HK-2 (cell line): ENCODE measurements around the gene TTC19.
A peak's percentile ranks its signal among the peaks of the same experiment; 100 is the strongest.

ENCODE experiments used
- DNase-seq: peaks from one replicate; pipeline ENCODE4 v3.0.0-alpha.2; 2018; ENCODE audit not compliant: unreplicated experiment

TTC19 gene, protein sequence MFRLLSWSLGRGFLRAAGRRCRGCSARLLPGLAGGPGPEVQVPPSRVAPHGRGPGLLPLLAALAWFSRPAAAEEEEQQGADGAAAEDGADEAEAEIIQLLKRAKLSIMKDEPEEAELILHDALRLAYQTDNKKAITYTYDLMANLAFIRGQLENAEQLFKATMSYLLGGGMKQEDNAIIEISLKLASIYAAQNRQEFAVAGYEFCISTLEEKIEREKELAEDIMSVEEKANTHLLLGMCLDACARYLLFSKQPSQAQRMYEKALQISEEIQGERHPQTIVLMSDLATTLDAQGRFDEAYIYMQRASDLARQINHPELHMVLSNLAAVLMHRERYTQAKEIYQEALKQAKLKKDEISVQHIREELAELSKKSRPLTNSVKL

DNA sequence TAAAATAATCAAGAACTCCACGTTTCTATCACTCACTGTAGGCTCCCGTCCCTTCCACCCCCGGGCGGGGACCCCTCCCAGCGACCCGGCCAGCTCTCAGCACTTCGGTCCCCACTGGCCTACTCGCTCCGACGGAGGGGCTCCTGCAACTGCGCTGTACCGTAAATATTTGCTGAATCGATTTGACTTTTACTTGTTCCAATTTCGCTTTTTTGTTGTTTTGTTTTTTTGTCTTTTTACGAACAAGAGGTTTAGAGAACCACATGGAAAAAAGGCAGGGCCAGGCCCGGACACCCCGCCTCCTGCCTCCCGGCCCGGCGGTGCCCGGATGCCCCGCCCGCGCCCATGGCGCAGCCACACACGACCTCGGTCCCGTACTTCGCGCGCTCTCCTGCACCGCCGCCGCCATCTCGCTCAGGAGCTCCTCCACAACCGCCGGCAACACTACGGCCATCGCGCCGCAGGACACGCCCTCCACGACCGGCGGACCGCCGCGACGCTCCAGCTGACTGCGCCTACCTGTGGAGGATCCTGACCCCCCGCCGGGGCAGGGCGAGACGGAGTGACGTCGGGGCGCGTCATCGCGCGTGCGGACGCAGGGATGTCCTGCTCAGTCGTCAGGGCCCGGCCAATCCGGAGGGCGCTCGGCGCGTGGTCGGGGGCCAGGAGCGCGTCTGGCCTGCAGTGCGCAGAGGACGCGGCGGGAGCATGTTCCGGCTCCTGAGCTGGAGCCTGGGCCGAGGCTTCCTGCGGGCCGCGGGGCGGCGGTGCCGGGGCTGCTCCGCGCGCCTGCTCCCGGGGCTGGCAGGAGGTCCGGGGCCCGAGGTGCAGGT, at the start of gene TTC19, which contains the start of gene ZSWIM7:
Gene TTC19, plus strand, starts transcription at position 684 of the 833 bp plus-strand sequence. Its CDS starts 25 bp downstream, at position 709.
Gene ZSWIM7, minus strand, starts transcription at position 564 of the 833 bp plus-strand sequence. Its CDS starts 110 bp downstream, at position 454.
- peak; percentile 98 for DNase-seq

DNA sequence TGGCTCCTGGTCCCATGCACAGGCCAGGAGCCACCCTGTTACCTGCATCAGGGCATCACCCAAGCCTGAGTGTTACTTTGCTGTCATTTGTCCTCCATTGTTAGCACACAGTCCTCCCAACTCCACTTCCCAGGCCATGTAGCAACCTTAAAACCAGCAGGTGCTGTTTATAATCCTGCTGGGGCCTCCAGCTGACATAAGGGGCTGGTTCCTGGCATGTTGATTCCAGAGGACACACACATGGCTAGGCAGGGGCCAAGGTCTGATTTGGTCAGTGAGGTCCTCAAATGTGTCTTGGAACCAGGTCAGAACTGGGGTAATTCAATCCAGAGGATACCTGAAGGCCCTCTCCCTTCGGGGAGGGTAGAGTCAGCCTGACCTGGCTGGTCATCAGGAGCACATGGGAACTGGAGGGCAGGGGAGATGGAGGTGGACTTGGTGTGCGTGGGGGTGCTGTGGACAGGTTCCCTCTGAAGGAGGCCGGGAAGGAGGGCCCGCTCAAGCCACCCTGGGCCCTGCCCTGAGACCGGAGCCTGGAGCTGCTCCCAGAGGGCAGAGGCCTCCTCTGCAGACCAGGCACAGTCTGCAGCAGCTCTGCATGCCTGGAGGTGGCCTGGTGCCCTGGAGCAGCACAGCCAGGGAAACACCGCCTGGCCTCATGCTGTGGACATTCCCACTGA, 48.1 kb upstream of the TTC19 start:
- no peak for DNase-seq

DNA sequence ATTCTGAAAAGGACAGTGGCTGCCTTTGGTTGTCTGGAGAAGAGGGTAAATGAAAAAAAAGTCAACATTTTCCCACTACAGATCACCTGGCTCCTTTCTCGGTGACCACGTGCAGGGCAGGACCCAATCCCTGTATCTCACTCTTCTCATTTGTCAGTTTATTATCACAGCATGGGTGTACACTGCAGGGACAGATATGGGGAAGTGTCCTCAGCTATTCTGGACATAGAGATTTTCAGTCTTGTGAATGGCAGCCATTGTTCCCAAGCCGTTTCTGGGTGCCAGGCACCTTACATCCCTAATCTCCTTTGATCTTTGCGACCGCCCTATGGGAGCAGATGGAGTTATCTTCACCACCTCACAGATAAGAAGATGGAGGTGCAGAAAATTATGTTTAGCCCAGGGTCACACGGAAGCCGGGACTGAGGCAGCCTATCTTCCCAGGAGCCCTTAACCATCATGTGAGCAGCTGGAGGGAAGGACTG, 47.5 kb upstream of the TTC19 start:
- no peak for DNase-seq

DNA sequence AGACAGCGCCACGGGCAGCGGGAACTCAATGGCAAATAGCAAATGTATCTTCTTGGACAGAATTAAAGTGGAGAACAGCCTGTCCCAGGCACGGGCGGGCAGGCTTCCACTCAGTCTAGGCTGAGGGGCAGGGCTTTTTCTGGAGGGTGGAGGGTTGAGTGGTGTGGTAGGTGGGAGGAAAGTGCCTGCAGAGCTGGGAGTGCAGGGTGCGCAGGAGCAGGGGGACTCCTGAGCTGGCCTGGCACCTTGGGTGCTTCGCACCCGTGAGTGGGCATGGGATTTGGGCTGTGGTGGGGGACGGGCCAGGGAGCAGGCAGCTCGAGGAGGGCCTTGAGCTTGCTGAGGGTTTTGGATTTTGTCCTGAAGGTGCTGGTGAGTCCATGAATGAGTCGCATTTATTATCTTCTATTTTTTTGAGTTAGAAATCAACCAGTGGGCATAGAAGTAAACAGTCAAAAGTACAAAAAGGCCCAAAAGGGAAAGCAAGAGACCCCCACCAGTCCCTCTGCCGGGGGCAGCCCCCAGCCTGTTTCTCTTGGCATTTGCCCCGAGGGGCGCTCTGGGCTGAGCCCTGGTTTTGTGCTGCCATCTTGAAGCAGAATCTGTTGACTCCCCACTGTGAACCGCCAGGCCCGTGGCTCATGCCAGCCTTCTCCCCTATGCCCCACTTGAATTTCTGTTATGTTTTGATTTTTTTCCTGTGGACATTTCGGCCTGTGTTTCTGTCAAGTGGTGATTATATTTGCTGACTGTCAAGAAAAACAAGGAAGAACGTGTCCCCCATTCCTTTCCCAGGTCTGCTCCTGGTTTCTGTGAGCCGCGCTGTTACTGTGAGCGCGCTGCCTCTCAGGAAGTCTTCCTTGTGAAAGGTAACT, 46.5 kb upstream of the TTC19 start:
- no peak for DNase-seq

DNA sequence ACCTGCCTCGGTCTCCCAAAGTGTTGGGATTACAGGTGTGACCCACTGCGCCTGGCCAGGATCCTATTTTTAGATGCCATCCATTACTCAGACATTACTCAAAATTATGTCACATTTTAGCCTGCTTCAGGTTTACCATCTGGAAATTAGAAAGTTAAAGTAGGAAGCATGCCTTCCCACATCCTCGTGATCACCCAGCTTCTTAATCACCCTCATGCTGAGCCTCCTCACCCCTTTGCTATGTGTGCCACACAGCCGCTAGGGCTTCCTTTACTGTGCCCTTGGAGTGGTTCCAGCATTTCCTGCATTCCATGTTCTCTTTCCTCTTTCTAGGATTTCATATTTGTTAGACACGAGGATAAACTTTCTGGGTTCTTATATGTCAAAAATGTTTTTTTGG, 45.4 kb upstream of the TTC19 start:
- peak; percentile 74 for DNase-seq

DNA sequence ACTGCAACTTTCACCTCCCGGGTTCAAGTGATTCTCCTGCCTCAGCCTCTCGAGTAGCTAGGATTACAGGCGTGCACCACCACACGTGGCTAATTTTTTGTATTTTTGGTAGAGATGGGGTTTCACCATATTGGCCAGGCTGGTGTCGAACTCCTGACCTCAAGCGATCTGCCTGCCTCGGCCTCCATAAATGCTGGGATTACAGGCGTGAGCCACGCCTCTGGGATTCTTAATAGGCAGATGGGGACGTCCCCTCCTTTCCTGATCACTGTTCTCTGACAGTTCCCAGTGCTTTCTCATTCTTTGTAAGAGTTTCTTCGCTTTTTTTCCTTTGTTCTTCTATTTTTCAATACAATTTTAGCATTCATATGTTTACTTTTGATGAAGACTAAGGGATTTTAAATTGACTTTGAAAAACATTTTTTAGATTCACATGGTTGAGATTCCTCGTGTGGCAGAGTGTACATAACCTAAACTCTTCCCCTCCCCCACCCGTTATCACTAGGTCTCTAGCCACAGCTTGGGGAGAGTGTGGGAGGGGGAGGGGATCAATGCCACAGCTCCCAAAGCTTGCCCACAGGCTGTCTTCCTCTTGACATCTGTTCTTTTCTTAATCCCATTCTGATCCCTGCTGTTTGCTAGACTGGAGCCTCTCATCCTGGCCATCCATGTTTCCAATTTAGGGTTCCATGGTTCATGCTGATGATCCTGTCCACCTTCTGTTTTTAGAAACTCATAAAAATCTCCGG, 43.7 kb upstream of the TTC19 start:
- no peak for DNase-seq

DNA sequence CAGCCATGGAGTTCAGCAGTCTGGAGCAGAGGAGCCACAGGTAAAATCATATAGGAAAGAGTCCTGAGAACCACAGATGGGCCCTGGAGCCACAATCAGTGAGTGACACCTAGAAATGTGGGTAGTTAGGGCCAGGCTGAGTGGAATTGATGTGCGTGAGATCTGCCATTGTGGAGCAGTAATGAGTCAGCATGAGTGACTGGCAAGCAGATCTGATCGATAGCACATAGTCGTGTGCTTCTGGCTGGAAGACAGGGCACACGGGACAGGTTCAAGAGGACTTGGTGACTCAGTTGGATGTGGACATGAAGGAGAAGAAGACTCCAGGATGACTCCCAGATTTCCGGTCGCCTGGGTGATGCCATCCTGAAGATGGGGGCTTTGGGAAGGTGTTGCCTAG, 42.4 kb upstream of the TTC19 start:
- no peak for DNase-seq

DNA sequence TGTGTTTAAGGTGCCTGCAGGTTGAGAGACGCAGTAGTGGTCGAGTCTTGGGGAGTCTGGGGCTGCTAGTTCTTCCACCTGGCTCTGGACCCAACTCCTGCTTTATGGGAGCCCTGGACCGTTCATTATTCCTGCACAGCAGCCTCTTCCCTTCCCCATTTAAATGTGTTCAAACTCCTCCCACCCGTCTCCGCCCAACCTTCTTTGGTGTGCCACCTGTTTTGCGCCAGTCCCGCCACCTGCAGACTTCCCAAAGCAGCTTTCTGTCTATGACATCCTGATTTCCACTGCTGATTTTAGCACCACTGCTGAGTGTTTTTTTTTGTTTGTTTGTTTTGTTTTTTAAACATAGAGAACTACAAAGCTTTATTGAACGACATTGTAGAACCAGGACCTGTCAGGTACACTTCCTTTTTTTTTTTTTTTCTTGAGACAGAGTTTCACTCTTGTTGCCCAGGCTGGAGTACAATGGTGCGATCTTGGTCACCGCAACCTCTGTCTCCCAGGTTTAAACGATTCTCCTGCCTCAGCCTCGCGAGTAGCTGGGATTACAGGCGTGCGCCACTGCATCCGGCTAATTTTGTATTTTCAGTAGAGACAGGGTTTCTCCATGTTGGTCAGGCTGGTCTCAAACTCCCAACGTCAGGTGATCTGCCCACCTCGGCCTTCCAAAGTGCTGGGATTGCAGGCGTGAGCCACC, 41.9 kb upstream of the TTC19 start:
- DNase-seq, result no peak

DNA sequence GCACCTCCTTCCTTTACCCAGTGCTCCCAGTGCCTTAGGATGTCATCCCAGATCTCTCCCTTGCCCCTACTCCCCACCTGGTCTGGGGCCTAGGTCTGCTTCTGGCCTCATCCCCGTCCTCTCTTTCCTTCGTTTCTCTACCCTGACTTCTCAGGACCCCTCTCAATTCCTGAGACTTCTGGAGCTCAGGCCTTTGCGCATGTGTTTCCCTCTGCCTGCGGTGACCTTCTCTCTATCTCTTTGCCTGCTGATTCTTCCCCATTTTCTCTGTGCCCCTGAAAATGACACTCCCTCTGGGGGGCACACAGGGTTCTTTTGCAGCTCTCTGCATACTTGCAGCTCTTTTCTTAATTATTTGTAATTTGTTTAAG, 41.2 kb upstream of the TTC19 start:
- DNase-seq, result no peak

DNA sequence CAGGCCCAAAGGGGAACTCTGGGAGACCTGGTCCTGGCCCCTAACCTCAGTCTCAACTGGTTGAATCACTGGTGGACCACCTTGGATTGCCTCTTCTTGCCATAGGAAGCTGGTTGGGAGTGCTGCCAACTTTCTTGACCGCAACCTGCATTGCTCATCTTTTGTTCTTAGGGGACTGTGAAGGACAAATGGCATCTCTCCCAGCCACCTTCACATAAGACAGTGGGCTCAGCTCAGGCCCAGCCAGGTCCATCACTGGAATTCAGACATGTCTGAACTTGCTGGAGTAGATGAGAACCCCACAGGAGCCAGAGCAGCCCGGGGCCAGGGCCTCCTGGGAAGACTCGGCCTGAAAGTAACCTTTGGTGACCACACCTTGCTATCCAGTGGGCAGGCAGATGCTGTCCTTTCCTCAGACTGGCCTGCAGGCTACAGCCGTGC, 35.9 kb upstream of the TTC19 start:
- DNase-seq, result peak; percentile 58

DNA sequence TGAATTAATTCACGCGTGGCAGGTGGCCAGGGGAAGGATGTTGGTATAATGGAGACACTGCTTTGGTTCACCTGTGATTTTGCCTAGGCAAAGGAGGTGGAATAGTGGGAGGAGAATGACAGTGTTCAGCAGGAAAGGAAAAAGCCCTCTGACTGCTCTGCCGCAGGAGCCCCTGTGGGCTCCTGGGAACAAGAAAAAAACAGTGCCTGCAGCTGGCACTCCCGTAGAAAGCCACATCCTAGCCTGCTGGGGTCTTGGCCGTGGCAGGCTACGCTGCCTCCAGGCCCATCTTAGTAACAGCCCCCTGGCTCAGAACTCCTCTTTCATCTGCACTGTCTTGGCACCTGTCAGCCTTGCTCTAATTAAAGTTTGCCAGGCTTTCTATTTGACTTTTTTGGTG, 34.1 kb upstream of the TTC19 start:
- DNase-seq, result no peak

DNA sequence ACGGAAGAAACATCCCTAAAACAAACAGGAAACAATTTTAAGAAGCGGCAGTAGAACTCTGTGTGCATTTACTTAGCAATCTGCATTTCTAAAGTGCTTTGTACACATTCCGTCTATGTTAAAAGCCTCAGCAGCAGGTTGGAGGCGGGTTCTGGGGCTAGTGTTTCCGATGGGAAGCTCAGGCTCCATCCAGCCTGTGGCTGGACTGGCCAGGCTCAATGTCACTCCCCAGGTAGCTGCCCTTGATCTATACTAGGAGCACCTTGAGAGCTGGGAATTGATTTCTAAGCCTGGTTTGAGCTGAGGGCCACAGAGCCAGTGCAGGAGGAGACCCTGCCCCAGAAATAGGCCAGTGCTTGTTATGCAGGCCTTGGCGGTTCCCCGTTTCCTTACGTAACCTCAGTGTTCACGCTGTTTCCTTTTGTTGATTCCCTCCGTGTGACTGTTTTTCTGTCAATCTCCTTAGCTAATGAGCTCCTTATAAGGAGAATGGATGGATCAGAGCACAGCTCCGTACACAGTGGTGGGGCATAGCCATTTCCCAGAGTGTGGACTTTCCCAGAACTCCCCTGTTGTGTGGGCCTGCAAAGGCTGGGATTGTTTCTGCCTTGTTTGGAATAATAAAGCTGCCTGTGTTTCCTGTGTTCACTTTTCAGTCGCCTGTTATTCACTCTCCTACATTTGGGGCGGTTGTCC, 33.3 kb upstream of the TTC19 start:
- no peak for DNase-seq

DNA sequence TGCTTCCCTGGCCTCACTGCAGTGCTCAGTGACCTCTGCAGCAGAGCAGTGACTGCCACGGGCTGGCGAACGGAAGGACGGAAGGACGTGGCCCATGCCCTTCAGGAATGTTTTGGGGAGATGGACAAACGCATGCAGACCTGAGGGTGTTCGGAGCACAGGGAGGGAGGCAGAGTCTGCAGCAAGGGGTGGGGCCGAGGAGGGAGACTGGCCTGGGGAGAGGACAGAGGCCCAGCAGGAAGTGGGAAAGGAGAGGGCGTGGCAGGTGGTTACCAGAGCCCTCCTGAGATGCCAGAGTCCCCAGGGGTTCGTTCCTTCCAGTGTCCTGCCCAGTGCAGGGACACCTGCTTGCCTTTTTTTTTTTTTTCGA, 32.8 kb upstream of the TTC19 start:
- DNase-seq, result no peak

DNA sequence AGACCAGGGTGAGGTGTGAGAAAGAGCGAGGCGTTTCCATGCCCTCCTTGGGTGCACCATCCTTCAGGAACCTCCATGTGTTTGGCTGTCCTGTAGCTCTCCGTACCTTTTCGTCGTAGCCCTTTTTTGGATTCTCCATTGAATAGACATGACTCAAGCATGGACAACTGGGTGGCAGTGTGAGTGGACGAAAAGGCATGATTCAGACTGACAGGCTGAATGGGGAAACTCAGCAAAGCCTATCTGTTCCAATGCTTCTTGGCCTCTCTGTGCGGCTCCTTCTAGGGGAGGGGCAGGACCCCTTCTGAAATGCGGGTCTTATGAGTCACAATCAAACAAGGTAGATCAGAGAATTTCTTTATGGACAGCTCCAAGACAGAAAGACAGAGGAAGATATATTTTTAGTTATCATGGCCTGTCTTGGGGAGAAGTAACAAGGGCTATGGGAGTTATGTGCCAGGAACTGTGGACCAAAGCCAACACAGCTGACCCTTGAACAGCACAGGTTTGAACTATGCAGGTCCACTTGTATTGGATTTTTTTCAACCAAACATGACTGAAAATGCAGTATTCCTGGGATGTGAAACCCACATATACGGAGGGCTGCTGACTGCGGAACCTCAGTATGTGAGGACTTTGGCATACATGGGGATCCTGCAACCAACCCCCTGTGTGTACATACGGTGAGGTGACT, 31.8 kb upstream of the TTC19 start:
- no peak for DNase-seq

DNA sequence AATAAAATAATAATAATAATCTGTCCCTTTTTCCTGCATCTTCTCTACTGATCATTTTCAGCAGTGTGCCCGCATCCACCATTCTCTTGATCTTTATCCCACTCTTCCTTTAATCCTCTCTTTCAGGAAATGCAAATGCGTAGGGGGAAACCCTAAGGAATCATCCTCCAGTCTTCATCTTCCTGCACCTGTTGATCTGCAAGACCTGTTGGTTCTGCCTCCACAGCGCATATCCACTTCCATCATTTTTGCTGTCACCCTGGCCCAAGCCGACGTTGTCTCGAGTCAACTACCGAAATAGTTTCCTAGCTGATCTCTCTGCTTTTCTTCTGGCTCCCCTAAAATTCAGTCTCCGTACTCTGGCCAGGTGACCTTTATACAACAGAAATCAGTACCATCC, 30.2 kb upstream of the TTC19 start:
- no peak for DNase-seq

DNA sequence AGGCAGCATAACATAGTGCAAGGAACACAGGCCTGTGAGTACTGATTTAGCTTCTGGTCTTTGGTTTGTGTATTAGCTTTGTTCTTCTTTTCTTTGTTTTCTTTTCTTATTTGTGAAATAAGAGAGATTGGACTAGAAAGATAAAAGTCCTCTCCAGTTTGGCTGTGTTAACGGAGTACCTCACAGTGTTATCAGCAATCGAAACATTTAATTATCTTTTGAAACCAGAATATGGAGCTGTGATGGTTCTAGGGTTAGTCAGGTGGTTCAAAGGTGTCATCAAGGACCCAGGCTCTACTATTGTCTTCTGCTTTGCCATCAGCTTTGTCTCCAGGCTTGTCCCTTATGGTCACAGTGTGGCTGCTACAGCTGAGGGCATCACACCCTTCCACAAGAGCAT, 29.1 kb upstream of the TTC19 start:
- DNase-seq, result no peak

DNA sequence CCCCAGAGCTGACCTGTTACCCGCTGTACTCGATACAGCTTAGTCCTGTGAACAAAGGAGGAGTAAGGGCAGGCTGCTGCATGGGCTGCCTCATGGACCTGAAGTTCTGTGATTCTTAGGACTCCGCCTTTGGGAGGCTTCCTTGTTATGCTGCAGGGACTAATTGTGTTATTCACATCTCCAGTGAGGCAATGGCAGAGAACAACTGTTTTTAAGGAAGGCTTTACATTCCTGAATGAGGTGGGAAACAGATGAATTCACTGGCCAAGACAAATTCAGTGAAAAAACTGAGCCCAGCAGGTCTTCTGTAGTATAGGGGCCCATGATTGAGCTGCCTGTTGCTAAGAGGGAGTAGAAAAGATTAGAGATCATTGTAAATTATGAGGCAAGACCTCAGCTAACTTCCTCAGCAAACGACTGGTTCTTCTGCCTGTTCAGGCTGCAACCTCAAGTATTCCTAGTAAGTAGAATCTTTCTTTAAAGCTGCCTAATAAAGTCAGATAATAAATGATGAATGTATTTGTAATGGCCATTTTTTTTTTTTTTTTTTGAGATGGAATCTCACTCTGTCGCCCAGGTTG, 28.4 kb upstream of the TTC19 start:
- DNase-seq, result no peak

DNA sequence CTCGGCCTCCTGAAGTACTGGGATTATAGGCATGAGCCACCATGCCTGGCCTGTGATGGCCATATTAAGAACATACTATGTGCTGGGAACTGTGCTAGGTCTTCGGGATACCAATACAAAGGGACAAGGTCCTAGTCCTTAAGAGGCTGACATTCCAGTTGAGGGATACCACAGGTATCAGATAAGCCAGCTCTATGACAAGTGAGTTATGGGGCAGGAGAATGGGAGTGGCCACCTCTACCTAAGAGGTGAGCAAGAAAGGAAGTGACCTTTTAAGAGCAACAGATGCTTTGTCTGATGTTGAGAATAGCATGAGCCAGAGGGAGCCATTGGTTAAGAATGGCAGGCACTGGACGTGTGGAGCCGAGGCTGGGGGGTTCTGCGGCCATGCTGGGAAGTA, 27.7 kb upstream of the TTC19 start:
- DNase-seq, result no peak
